GM13976 (cell line): ENCODE results near the gene SMOC1.

ENCODE experiments used
- DNase-seq: peaks from one replicate; pipeline ENCODE4 v3.0.0; 2012; ENCODE audit warnings: low spot score
- CTCF ChIP-seq: IDR thresholded peaks from 2 replicates; pipeline ENCODE4 v1.5.1; 2012; ENCODE audit warnings: borderline replicate concordance, mild to moderate bottlenecking; ENCODE audit not compliant: insufficient read depth; ENCODE audit errors: extremely low read depth, missing control alignments, control extremely low read depth
- in situ Hi-C: fragments of 300-500 bp; cut with MboI; formaldehyde crosslinking; loops from one replicate; pipeline ENCODE4 v1.12.0; 2022; ENCODE audit warnings: low sequenced_read_pairs, mixed read lengths, inconsistent platforms; ENCODE audit not compliant: unreplicated experiment

SMOC1 gene

GRCh38 chr14:70011098-70011497, 131.9 kb downstream of the SMOC1 start:
- in situ Hi-C loops: loop anchor here (25.0 kb wide), 1 partner anchor 424 kb away; no protein-coding TSS in a partner anchor
- no peak for TF ChIP-seq CTCF
- DNase-seq: no peak

- in situ Hi-C loops: loop anchor here (25.0 kb wide), 1 partner anchor 424 kb away; no protein-coding TSS in a partner anchor
- no peak for DNase-seq
- TF ChIP-seq CTCF: no peak
Measured at GRCh38 chr14:70011708-70012107, 132.5 kb downstream of the SMOC1 start.

- peak; percentile 66 for DNase-seq
- in situ Hi-C loops: loop anchor here (25.0 kb wide), 1 partner anchor 426 kb away; no protein-coding TSS in a partner anchor
- peak; percentile 61 for TF ChIP-seq CTCF
Measured at GRCh38 chr14:70013271-70013873, 134.2 kb downstream of the SMOC1 start.

- DNase-seq: no peak
- in situ Hi-C loops: loop anchor here (25.0 kb wide), 1 partner anchor 427 kb away; no protein-coding TSS in a partner anchor
- TF ChIP-seq CTCF: no peak
Measured at GRCh38 chr14:70014406-70015095, 135.3 kb downstream of the SMOC1 start.

GRCh38 chr14:70018230-70018629, 139.0 kb downstream of the SMOC1 start:
- TF ChIP-seq CTCF: no peak
- in situ Hi-C loops: loop anchor here (25.0 kb wide), 1 partner anchor 431 kb away; no protein-coding TSS in a partner anchor

GRCh38 chr14:70018713-70019211, 139.5 kb downstream of the SMOC1 start:
- no peak for TF ChIP-seq CTCF
- in situ Hi-C loops: loop anchor here (25.0 kb wide), 1 partner anchor 431 kb away; no protein-coding TSS in a partner anchor
- peak; percentile 34 for DNase-seq

More at GRCh38 chr14:70018230-70018629, 139.0 kb downstream of the SMOC1 start:
- peak; percentile 30 for DNase-seq
